Thyroid gland (tissue), 4 donors: Measurements from ENCODE around the gene CYP3A5. TPM values are rescaled to one million over a fixed set of nuclear protein-coding genes. Genes with fewer than 3 reads are reported as not detected.
"Not testable (repeated sequence)": the region's sequence is repeated elsewhere in the genome, so short reads cannot be mapped to it uniquely, and the experiment has no call there.

Source experiments
- DNase-seq, 2 donors: peaks; one replicate each; pipeline ENCODE4 v3.0.0-alpha.2; 2019
- H3K27ac ChIP-seq, 3 donors: fragments of 200-600 bp; sonication (generic); 1 replicate in 2 of 3; 2 replicates in 1 of 3; pipeline ENCODE4 v1.5.1; 2016 to 2019; ENCODE audit warnings: mild to moderate bottlenecking in 1 of 3, moderate library complexity in 1 of 3
- H3K27me3 ChIP-seq: fragments of 200-600 bp; sonication (generic); one replicate; pipeline ENCODE4 v1.5.1; 2019
- H3K36me3 ChIP-seq, 2 donors: fragments of 200-600 bp; sonication (generic); one replicate each; pipeline ENCODE4 v1.5.1; 2016 to 2019
- H3K4me1 ChIP-seq, 2 donors: fragments of 200-600 bp; sonication (generic); one replicate each; pipeline ENCODE4 v1.5.1; 2017 to 2019
- H3K4me3 ChIP-seq, 3 donors: fragments of 200-600 bp; sonication (generic); replicated peaks in 1 of 3; 1 replicate in 2 of 3; 2 replicates in 1 of 3; pipeline ENCODE4 v1.5.1; 2016; ENCODE audit warnings: mild to moderate bottlenecking in 1 of 3
- H3K9me3 ChIP-seq: fragments of 200-600 bp; sonication (generic); one replicate; pipeline ENCODE4 v1.5.1; 2017
- CTCF ChIP-seq, 6 experiments: fragments of 200-600 bp in 3 of 6; fragments of 450-650 bp in 3 of 6; sonication (generic) in 3 of 6; IDR thresholded peaks; one replicate each; pipeline ENCODE4 v1.5.1; 2016 to 2019; ENCODE audit warnings: antibody characterized with exemption in 6 of 6, mild to moderate bottlenecking in 2 of 6, inconsistent platforms in 1 of 6, moderate library complexity in 1 of 6
- POLR2A ChIP-seq, 2 donors: fragments of 450-650 bp; IDR thresholded peaks; one replicate each; pipeline ENCODE4 v1.6.1; 2017; ENCODE audit warnings: antibody characterized with exemption in 2 of 2, mild to moderate bottlenecking in 2 of 2, moderate library complexity in 1 of 2
- WGBS, 2 donors: methylation state at CpG; one replicate each; pipeline ENCODE4 v1.1.5; 2017; 5-methylcytosine and 5-hydroxymethylcytosine counted together
- intact Hi-C: fragments of 100-400 bp; cut with DNase I; formaldehyde crosslinking; loops from one replicate; pipeline ENCODE4 v1.15.1; 2023
- total RNA-seq, 4 donors: library from RNA; depleted of rRNA; stranded (reverse); fragments of >200 nt; gene quantifications; one replicate each; pipeline ENCODE4 v1.2.3, GENCODE V29; 2016

CYP3A5 gene
- total RNA-seq, 4 donors from 2014 or later: 0.24 to 1.2 (median 0.73) TPM

- intact Hi-C loops: no loop called here
- WGBS, 2 donors: 74 to 79% methylated on average over 3 of the region's 3 CpGs
- Histone ChIP-seq H3K27me3 (no peaks in the 10 kb centered on the region), H3K4me1 (no peaks in the 10 kb centered on the region), H3K27ac (no peak overlapping the region), H3K9me3 (no peaks in the 10 kb centered on the region), H3K4me3 (no peak overlapping the region), H3K36me3 (no peaks in the 10 kb centered on the region)
- TF ChIP-seq CTCF (IDR thresholded peaks at IDR 0.05): no peak
- no peak for TF ChIP-seq POLR2A (IDR thresholded peaks at IDR 0.05)
- DNase-seq: no peak
Measured at GRCh38 chr7:99713995-99714570, 34.3 kb upstream of the CYP3A5 start.

- no peaks in the 10 kb centered on the region for H3K4me1 ChIP-seq
- no peaks in the 10 kb centered on the region for H3K36me3 ChIP-seq
- no peak for TF ChIP-seq CTCF (IDR thresholded peaks at IDR 0.05)
- TF ChIP-seq POLR2A (IDR thresholded peaks at IDR 0.05): no peak
- H3K9me3 ChIP-seq: no peaks in the 10 kb centered on the region
- 50 to 85% methylated on average over 2 of the region's 2 CpGs for WGBS, 2 donors
- no peak overlapping the region for H3K27ac ChIP-seq
- no peak overlapping the region for H3K4me3 ChIP-seq
- H3K27me3 ChIP-seq: no peaks in the 10 kb centered on the region
- intact Hi-C loops: no loop called here
- no peak for DNase-seq
Measured at GRCh38 chr7:99709838-99710578, 30.2 kb upstream of the CYP3A5 start.

DNA sequence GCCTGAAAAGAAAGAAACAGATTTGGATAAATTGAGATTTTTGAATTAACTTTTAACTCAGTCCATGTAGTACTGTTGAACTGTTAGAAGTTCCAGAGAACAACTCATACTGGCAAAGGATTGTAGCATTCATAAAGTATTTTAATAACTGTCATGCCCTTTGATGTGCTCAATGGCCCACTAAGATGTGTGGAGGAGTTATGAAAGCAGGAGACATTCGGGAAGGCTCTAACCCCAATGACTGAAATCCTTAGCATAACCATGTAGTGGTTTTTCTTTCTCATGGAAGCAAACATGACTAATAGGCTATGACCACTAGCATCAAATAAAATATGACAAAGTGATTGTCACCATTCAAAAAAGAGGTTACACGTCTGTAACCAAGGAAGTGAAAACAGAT is 29.5 kb upstream of the CYP3A5 start:
- H3K36me3 ChIP-seq: no peaks in the 10 kb centered on the region
- H3K4me3 ChIP-seq: no peak overlapping the region
- H3K27ac ChIP-seq: no peak overlapping the region
- DNase-seq: no peak
- no peaks in the 10 kb centered on the region for H3K27me3 ChIP-seq
- H3K4me1 ChIP-seq: no peaks in the 10 kb centered on the region
- no peaks in the 10 kb centered on the region for H3K9me3 ChIP-seq
- TF ChIP-seq CTCF (IDR thresholded peaks at IDR 0.05) (no peak), POLR2A (IDR thresholded peaks at IDR 0.05) (no peak)
- intact Hi-C loops: no loop called here
- WGBS, 2 donors: 95% methylated on average over 2 of the region's 2 CpGs

GRCh38 chr7:99707096-99707495 is 27.3 kb upstream of the CYP3A5 start:
- Histone ChIP-seq H3K27me3 (no peaks in the 10 kb centered on the region), H3K4me3 (no peak overlapping the region), H3K4me1 (no peaks in the 10 kb centered on the region), H3K36me3 (no peaks in the 10 kb centered on the region), H3K9me3 (no peaks in the 10 kb centered on the region), H3K27ac (no peak overlapping the region)
- intact Hi-C loops: no loop called here
- TF ChIP-seq POLR2A (IDR thresholded peaks at IDR 0.05) (no peak), CTCF (IDR thresholded peaks at IDR 0.05) (no peak)
- 53 to 66% methylated on average over 1 of the region's 1 CpG for WGBS, 2 donors
- DNase-seq: no peak

DNA sequence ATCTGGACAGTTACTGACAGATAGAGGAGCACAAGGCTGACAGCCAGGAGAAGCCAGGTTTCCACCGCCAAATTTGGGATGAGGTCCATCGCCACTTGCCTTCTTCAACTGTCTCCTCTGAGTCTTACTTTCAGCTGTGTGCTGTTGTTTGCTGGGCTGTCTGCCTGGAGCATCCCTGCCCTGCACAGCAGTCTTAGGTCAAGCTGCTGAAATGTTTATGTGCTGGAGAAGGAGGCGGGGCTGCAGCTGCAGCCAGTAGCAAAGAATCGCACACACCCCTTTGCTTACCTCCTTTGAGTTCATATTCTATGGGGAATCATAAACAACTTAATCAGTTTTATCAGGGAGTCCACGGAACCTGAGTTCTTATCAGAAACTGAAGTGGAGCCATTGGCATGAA is 20.1 kb upstream of the CYP3A5 start:
- no peak overlapping the region for H3K4me3 ChIP-seq
- TF ChIP-seq POLR2A (IDR thresholded peaks at IDR 0.05) (no peak), CTCF (IDR thresholded peaks at IDR 0.05) (no peak)
- H3K36me3 ChIP-seq: no peaks in the 10 kb centered on the region
- H3K27ac ChIP-seq: no peak overlapping the region
- intact Hi-C loops: no loop called here
- no peaks in the 10 kb centered on the region for H3K9me3 ChIP-seq
- no peaks in the 10 kb centered on the region for H3K27me3 ChIP-seq
- no peak for DNase-seq
- no peaks in the 10 kb centered on the region for H3K4me1 ChIP-seq
- WGBS, 2 donors: 59 to 76% methylated on average over 5 of the region's 5 CpGs

DNA sequence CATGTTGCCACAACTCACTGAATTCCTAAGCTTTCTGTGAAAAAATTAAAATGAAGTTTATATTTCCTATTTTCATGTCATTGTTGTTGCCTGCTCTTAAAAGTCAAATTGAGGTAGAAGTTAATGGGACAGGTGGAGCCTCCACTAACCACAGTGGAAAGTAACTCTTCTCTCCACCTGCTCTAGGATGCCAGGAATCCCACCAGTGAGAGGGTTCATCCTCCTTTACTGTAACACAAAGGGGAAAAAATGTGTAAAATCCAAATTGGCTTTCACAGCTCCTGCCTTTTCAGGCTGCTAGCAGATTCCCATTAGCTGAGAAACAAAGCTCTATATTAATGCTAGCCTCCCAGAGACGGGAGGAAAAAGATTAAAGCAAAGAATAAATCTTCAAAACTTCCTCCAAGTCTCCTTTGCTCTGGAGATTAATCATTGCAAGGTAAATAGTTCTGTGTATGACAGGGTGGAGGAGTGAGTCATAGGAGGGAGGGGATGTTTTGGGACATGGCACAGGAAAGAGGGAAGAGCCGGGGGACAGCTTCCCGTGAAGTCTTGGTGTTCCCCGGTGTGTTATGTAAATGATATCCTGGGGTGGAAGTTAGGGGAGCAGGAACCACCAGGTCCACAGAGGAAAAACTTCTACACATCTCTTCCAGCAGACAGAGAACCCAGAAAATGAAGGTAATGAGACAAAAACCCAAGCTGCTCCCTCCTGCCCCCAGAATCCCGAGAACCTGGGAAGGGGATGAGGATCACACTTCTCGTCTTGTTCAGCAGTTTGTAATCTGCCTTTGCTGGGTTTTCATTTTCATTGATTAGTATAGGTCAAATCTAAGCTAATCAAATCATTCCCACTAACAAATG is 19.3 kb upstream of the CYP3A5 start:
- H3K4me3 ChIP-seq, intact Hi-C loops, H3K36me3 ChIP-seq, H3K27ac ChIP-seq, H3K27me3 ChIP-seq, H3K9me3 ChIP-seq, DNase-seq, H3K4me1 ChIP-seq: not testable (repeated sequence)
- 42 to 46% methylated on average over 6 of the region's 6 CpGs for WGBS, 2 donors
